H1 (cell line): ENCODE measurements around the gene CGB2. TPM values are rescaled to one million over a fixed set of nuclear protein-coding genes. Genes with fewer than 3 reads are reported as not detected.

Experiments
- CTCF ChIA-PET: fragments of 300-600 bp; sonication (Branson Sonifier 250); formaldehyde crosslinking; loops from one replicate; lab custom pipeline; 2021; ENCODE audit not compliant: partially characterized antibody; lab: Charles Lee
- POLR2A ChIA-PET: fragments of 300-600 bp; sonication (Branson Sonifier 250); formaldehyde crosslinking; loops from one replicate; lab custom pipeline; 2021; ENCODE audit warnings: inconsistent platforms; ENCODE audit not compliant: partially characterized antibody; lab: Charles Lee
- DNase-seq, 2 experiments: peaks; one replicate each; pipeline versions ENCODE4 v3.0.0 to v3.0.0-alpha.2; 2010 to 2022; ENCODE audit warnings: low spot score in 2 of 2, low read depth in 1 of 2, mixed read lengths in 1 of 2
- FAIRE-seq: peaks from 2 replicates; lab custom pipeline; 2011; peaks lifted over from hg19 to GRCh38; lab: Jason Lieb, UNC
- H2AFZ ChIP-seq: 2 replicates; pipeline ENCODE4 v1.8.1; 2012; ENCODE audit warnings: low read length, inconsistent platforms
- H2AK5ac ChIP-seq: 2 replicates; pipeline ENCODE4 v1.6.1; 2013; ENCODE audit warnings: low read depth, low read length
- H2BK120ac ChIP-seq: replicated peaks from 2 replicates; pipeline ENCODE3; 2013; ENCODE audit warnings: low read depth, low read length, inconsistent platforms
- H2BK12ac ChIP-seq: 2 replicates; pipeline ENCODE4 v1.6.1; 2013; ENCODE audit warnings: low read depth, low read length
- H2BK15ac ChIP-seq: 2 replicates; pipeline ENCODE4 v1.6.1; 2013; ENCODE audit warnings: low read length
- H2BK20ac ChIP-seq: 2 replicates; pipeline ENCODE4 v1.6.1; 2013; ENCODE audit warnings: low read length
- H2BK5ac ChIP-seq: 2 replicates; pipeline ENCODE4 v1.6.1; 2013; ENCODE audit warnings: low read depth, low read length
- H3K14ac ChIP-seq: 2 replicates; pipeline ENCODE4 v1.6.1; 2013; ENCODE audit warnings: inconsistent platforms; ENCODE audit not compliant: insufficient read length
- H3K18ac ChIP-seq: 2 replicates; pipeline ENCODE4 v1.6.1; 2013; ENCODE audit warnings: low read length; ENCODE audit errors: extremely low read depth
- H3K23ac ChIP-seq: 2 replicates; pipeline ENCODE4 v1.6.1; 2013; ENCODE audit warnings: inconsistent platforms; ENCODE audit not compliant: insufficient read length
- H3K23me2 ChIP-seq: 2 replicates; pipeline ENCODE4 v1.6.1; 2013; ENCODE audit warnings: low read depth, low read length
- H3K27ac ChIP-seq: 2 replicates; pipeline ENCODE4 v1.6.1; 2011; ENCODE audit warnings: low read depth, low read length, inconsistent platforms
- H3K27me3 ChIP-seq, 4 experiments: replicated peaks in 1 of 4; 1 replicate in 1 of 4; 2 replicates in 3 of 4; pipeline versions ENCODE4 v1.6.1 to v1.8.1; 2011 to 2013; ENCODE audit warnings: low read length in 3 of 4, mild to moderate bottlenecking in 3 of 4, inconsistent platforms in 2 of 4, mixed read lengths in 2 of 4, moderate library complexity in 1 of 4; ENCODE audit not compliant: control insufficient read depth in 3 of 4, insufficient read depth in 3 of 4; ENCODE audit errors: extremely low read depth in 1 of 4
- H3K36me3 ChIP-seq, 4 experiments: 2 replicates each; pipeline versions ENCODE4 v1.6.1 to v1.8.1; 2011 to 2013; ENCODE audit warnings: mild to moderate bottlenecking in 4 of 4, low read length in 3 of 4, moderate library complexity in 2 of 4, control low read depth in 1 of 4, inconsistent platforms in 1 of 4; ENCODE audit not compliant: insufficient read depth in 4 of 4, control insufficient read depth in 2 of 4
- H3K4ac ChIP-seq: replicated peaks from 2 replicates; pipeline ENCODE3; 2013; ENCODE audit warnings: low read length, low read depth, mixed read lengths, inconsistent platforms; ENCODE audit not compliant: insufficient read length
- H3K4me1 ChIP-seq, 4 experiments: replicated peaks in 1 of 4; 1 replicate in 1 of 4; 2 replicates in 3 of 4; pipeline versions ENCODE4 v1.6.1 to v1.8.1; 2011 to 2013; ENCODE audit warnings: low read length in 3 of 4, inconsistent platforms in 2 of 4, mixed read lengths in 1 of 4; ENCODE audit not compliant: insufficient read depth in 4 of 4, control insufficient read depth in 3 of 4
- H3K4me2 ChIP-seq, 2 experiments: 2 replicates each; pipeline versions ENCODE4 v1.6.1 to v1.8.1; 2011 to 2013; ENCODE audit warnings: low read depth in 2 of 2, low read length in 2 of 2, control low read depth in 1 of 2, inconsistent platforms in 1 of 2, mild to moderate bottlenecking in 1 of 2; ENCODE audit not compliant: insufficient read depth in 1 of 2
- H3K4me3 ChIP-seq, 4 experiments: fragments of 200-600, 300-600 bp in 1 of 4; sonication (generic), shearing (Covaris generic), sonication (Bioruptor Twin) in 1 of 4; 2 replicates each; pipeline versions ENCODE4 v1.5.1 to v1.8.1; 2011 to 2016; ENCODE audit warnings: low read length in 4 of 4, low read depth in 3 of 4, control low read depth in 2 of 4, inconsistent platforms in 2 of 4, mild to moderate bottlenecking in 2 of 4, mixed read lengths in 1 of 4, moderate library complexity in 1 of 4; ENCODE audit not compliant: insufficient read depth in 2 of 4; ENCODE audit errors: extremely low read depth in 1 of 4
- H3K56ac ChIP-seq: replicated peaks from 2 replicates; pipeline ENCODE3; 2013; ENCODE audit warnings: low read depth, mild to moderate bottlenecking, mixed read lengths, low read length, inconsistent platforms; ENCODE audit not compliant: insufficient read length
- H3K79me1 ChIP-seq: 2 replicates; pipeline ENCODE4 v1.6.1; 2013; ENCODE audit warnings: low read depth, low read length, control low read depth
- H3K79me2 ChIP-seq, 2 experiments: 2 replicates each; pipeline versions ENCODE4 v1.6.1 to v1.8.1; 2012 to 2013; ENCODE audit warnings: low read length in 2 of 2, mild to moderate bottlenecking in 2 of 2, inconsistent platforms in 1 of 2; ENCODE audit not compliant: insufficient read depth in 2 of 2, control insufficient read depth in 1 of 2
- H3K9ac ChIP-seq, 4 experiments: replicated peaks in 1 of 4; 1 replicate in 1 of 4; 2 replicates in 3 of 4; pipeline versions ENCODE4 v1.6.1 to v1.8.1; 2011 to 2013; ENCODE audit warnings: low read depth in 3 of 4, low read length in 3 of 4, control low read depth in 2 of 4, mild to moderate bottlenecking in 2 of 4, moderate library complexity in 2 of 4, inconsistent platforms in 1 of 4; ENCODE audit errors: extremely low read depth in 1 of 4
- H3K9me3 ChIP-seq, 2 experiments: 2 replicates each; pipeline versions ENCODE4 v1.6.1 to v1.8.1; 2012 to 2013; ENCODE audit warnings: mild to moderate bottlenecking in 2 of 2, moderate library complexity in 2 of 2, control low read depth in 1 of 2, inconsistent platforms in 1 of 2, low read depth in 1 of 2, low read length in 1 of 2, mixed read lengths in 1 of 2; ENCODE audit not compliant: insufficient read depth in 2 of 2
- H4K20me1 ChIP-seq, 2 experiments: replicated peaks in 1 of 2; 2 replicates each; pipeline versions ENCODE3 to v1.8.1; 2011 to 2013; ENCODE audit warnings: inconsistent platforms in 2 of 2, low read length in 2 of 2, mild to moderate bottlenecking in 1 of 2; ENCODE audit not compliant: insufficient read depth in 2 of 2, control insufficient read depth in 1 of 2
- H4K5ac ChIP-seq: 2 replicates; pipeline ENCODE4 v1.6.1; 2013; ENCODE audit warnings: low read length, low read depth, mixed read lengths, inconsistent platforms; ENCODE audit not compliant: insufficient read length
- H4K8ac ChIP-seq: 2 replicates; pipeline ENCODE4 v1.8.0; 2013; ENCODE audit warnings: mild to moderate bottlenecking, moderate library complexity, low read length, inconsistent platforms; ENCODE audit not compliant: insufficient read depth; ENCODE audit errors: extremely low read depth
- H4K91ac ChIP-seq: replicated peaks from 2 replicates; pipeline ENCODE3; 2013; ENCODE audit warnings: low read length, mixed read lengths, inconsistent platforms; ENCODE audit not compliant: insufficient read length
- BRCA1 ChIP-seq: IDR thresholded peaks from 2 replicates; pipeline ENCODE4 v1.6.1; 2012; ENCODE audit warnings: low read depth, low read length, improper control_type of control experiment
- CBX8 ChIP-seq: fragments of 300-800, 300-1000 bp; sonication (generic); IDR thresholded peaks from 2 replicates; pipeline ENCODE4 v1.7.1; 2016; ENCODE audit warnings: low read depth, low read length, borderline replicate concordance
- CTBP2 ChIP-seq: IDR thresholded peaks from 2 replicates; pipeline ENCODE4 v1.7.0; 2011; ENCODE audit warnings: borderline replicate concordance, mild to moderate bottlenecking, moderate library complexity, mixed read lengths, low read length; ENCODE audit not compliant: insufficient read depth, insufficient read length
- EP300 ChIP-seq, 2 experiments: IDR thresholded peaks; 1 replicate in 1 of 2; 2 replicates in 1 of 2; pipeline ENCODE4 v1.6.1; 2011 to 2012; ENCODE audit warnings: low read depth in 2 of 2, low read length in 2 of 2, mild to moderate bottlenecking in 2 of 2, borderline replicate concordance in 1 of 2, inconsistent platforms in 1 of 2, moderate library complexity in 1 of 2
- EZH2 ChIP-seq: fragments of 200-600 bp; sonication (generic); IDR thresholded peaks from 2 replicates; pipeline ENCODE4 v1.7.1; 2012; ENCODE audit warnings: low read depth, mild to moderate bottlenecking, moderate library complexity, low read length, inconsistent platforms; ENCODE audit not compliant: severe bottlenecking
- MAX ChIP-seq: IDR thresholded peaks from 2 replicates; pipeline ENCODE4 v1.6.1; 2012; ENCODE audit warnings: inconsistent platforms
- PHF8 ChIP-seq: fragments of 200-600 bp; sonication (generic); conservative IDR thresholded peaks from 2 replicates; pipeline ENCODE4 v1.7.1; 2012; ENCODE audit warnings: low read depth, mild to moderate bottlenecking, inconsistent platforms, low read length, moderate library complexity
- SAP30 ChIP-seq: fragments of 300-600 bp; sonication (generic); IDR thresholded peaks from 2 replicates; pipeline ENCODE4 v1.7.1; 2012; ENCODE audit warnings: low read length, moderate library complexity, mild to moderate bottlenecking, inconsistent platforms; ENCODE audit not compliant: insufficient read depth, insufficient replicate concordance
- SIX5 ChIP-seq: IDR thresholded peaks from 2 replicates; pipeline ENCODE4 v1.6.1; 2011; ENCODE audit warnings: mild to moderate bottlenecking, low read depth, low read length
- SP4 ChIP-seq: IDR thresholded peaks from 2 replicates; pipeline ENCODE4 v1.6.1; 2012; ENCODE audit warnings: low read length, inconsistent platforms
- SRF ChIP-seq: IDR thresholded peaks from 2 replicates; pipeline ENCODE4 v1.6.1; 2011; ENCODE audit warnings: mild to moderate bottlenecking, low read depth, low read length, moderate library complexity
- TBP ChIP-seq: IDR thresholded peaks from 2 replicates; pipeline ENCODE4 v1.6.1; 2011; ENCODE audit warnings: low read depth, low read length, improper control_type of control experiment
- WGBS, 2 experiments: shearing (Covaris generic) in 1 of 2; methylation state at CpG; one replicate each; pipeline versions ENCODE4 v1.1.6 to v1.1.7; 2013 to 2015; ENCODE audit warnings: low lambda C conversion rate in 2 of 2, mixed read lengths in 2 of 2, inconsistent platforms in 1 of 2, low coverage in 1 of 2, missing lambda C conversion rate in 1 of 2; ENCODE audit not compliant: insufficient replicate concordance in 2 of 2, insufficient coverage in 1 of 2, insufficient read length in 1 of 2; ENCODE audit errors: extremely low coverage in 1 of 2, missing lambda C conversion rate in 1 of 2; 5-methylcytosine and 5-hydroxymethylcytosine counted together
- polyA plus RNA-seq, 7 experiments: library from polyadenylated mRNA; depleted of rRNA in 3 of 7; stranded (reverse) in 5 of 7; unstranded in 2 of 7; fragments of >200 nt in 5 of 7; fragments of 200-250 nt in 2 of 7; gene quantifications; 1 replicate in 5 of 7; 2 replicates in 1 of 7; 4 replicates in 1 of 7; pipeline versions ENCODE4 v1.2.1 to v1.2.3, GENCODE V29; 2011 to 2013; ENCODE audit warnings: missing spikeins in 2 of 7, mixed read lengths in 2 of 7
- total RNA-seq: library from RNA; stranded (reverse); fragmentation: NEBNext Ultra II Directional; extraction: Animal tissue kit (Norgen Biotek cat#: 25700); gene quantifications from 2 replicates; pipeline ENCODE4 v1.2.1, GENCODE V29; 2021
- TF ChIP-seq, protein P1 (sequence below): IDR thresholded peaks from 2 replicates; pipeline ENCODE4 v1.6.1; 2011; ENCODE audit warnings: low read depth, mild to moderate bottlenecking, low read length; ENCODE audit not compliant: insufficient read depth

Gene CGB2
- total and polyA plus RNA-seq, 2 of the 8 experiments (the other 6 are each of a cell fraction or from before 2014, with no cell fraction given): 0.71 to 3.2 TPM

DNA sequence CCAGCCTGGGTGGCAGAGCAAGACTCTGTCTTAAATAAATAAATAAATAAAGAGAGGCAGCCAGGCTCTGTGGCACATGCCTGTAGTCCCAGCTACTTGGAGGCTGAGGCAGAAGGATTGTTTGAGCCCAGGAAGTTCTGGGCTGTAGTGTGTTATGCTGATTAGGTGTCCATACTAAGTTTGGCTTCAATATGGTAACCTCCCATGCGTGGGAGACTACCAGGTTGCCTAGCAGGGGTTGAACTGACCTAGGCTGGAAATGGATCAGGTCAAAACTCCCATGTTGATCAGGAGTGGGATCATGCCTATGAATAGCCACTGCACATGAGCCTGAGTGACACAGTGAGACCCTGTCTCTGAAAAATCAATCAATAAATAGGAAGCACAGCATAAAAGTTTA, 49.6 kb downstream of the CGB2 start:
- H3K27me3 ChIP-seq: peaks cover 0 to 3% (median 0%) of the 10 kb centered on the region in 4 experiments; a peak in 1 of 7 replicates
- H3K9me3 ChIP-seq: no peaks in the 10 kb centered on the region
- ChIA-PET CTCF (interaction anchor here (0.9 to 2.2 kb wide), 4 partner anchors 7 to 117 kb away, joined by 4 to 6 read pairs (median 5); no protein-coding TSS in a partner anchor), POLR2A (no interaction called here)
- no peak overlapping the region for H4K91ac ChIP-seq
- H2AFZ ChIP-seq: no peak overlapping the region
- H3K27ac ChIP-seq: no peak overlapping the region
- no peak overlapping the region for H3K4me3 ChIP-seq
- peaks cover under 1 to 2% (median 1%) of the 10 kb centered on the region in 4 experiments for H3K4me1 ChIP-seq
- no peak overlapping the region for H3K4me2 ChIP-seq
- 90% methylated on average over 1 of the region's 1 CpG; no CpG with 5 or more reads in 1 of the 2 experiments for WGBS, 2 experiments
- TF ChIP-seq EZH2: no peak
- no peak for TF ChIP-seq SRF
- TF ChIP-seq SP4: no peak
- TF ChIP-seq SIX5: no peak
- no peak for TF ChIP-seq BRCA1
- no peak for TF ChIP-seq SAP30
- TF ChIP-seq TBP: no peak
- no peak for TF ChIP-seq MAX
- no peak for TF ChIP-seq CBX8
- no peak for TF ChIP-seq PHF8
- no peak for TF ChIP-seq EP300 (IDR thresholded peaks at IDR 0.05; ENCODE audit: borderline replicate concordance in 1 of 2, low read depth in 2 of 2, low read length in 2 of 2)
- TF ChIP-seq, protein P1, sequence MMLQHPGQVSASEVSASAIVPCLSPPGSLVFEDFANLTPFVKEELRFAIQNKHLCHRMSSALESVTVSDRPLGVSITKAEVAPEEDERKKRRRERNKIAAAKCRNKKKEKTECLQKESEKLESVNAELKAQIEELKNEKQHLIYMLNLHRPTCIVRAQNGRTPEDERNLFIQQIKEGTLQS: no peak
- TF ChIP-seq CTBP2: no peak
- no peak overlapping the region for H2BK120ac ChIP-seq
- peaks cover 1 to 2% of the 10 kb centered on the region in 2 experiments for H4K20me1 ChIP-seq
- H2BK20ac ChIP-seq: no peak overlapping the region
- H3K79me1 ChIP-seq: no peaks in the 10 kb centered on the region
- peaks cover 7 to 8% of the 10 kb centered on the region in 2 experiments for H3K79me2 ChIP-seq
- H2AK5ac ChIP-seq: no peak overlapping the region
- DNase-seq (no peak), FAIRE-seq (no peak)
- H3K23ac ChIP-seq: no peak overlapping the region
- H3K18ac ChIP-seq: no peak overlapping the region
- no peak overlapping the region for H3K9ac ChIP-seq
- no peak overlapping the region for H3K4ac ChIP-seq
- peaks cover 0 to under 1% (median 0%) of the 10 kb centered on the region in 4 experiments; a peak in 1 of 8 replicates for H3K36me3 ChIP-seq
- peaks cover 12% of the 10 kb centered on the region; the same call in 1 of the 2 replicates for H3K23me2 ChIP-seq
- H3K56ac ChIP-seq: no peak overlapping the region
- no peak overlapping the region for H2BK5ac ChIP-seq
- no peak overlapping the region for H2BK12ac ChIP-seq
- no peak overlapping the region for H2BK15ac ChIP-seq
- no peak overlapping the region for H4K8ac ChIP-seq
- H3K14ac ChIP-seq: no peak overlapping the region
- no peak overlapping the region for H4K5ac ChIP-seq
